COR-L47 (cell line): Measurements from ENCODE around the gene GRIK1.

Experiments used
- DNase-seq: peaks from one replicate; lab custom pipeline; 2025; lab: John Stamatoyannopoulos, UW

Gene GRIK1

DNA sequence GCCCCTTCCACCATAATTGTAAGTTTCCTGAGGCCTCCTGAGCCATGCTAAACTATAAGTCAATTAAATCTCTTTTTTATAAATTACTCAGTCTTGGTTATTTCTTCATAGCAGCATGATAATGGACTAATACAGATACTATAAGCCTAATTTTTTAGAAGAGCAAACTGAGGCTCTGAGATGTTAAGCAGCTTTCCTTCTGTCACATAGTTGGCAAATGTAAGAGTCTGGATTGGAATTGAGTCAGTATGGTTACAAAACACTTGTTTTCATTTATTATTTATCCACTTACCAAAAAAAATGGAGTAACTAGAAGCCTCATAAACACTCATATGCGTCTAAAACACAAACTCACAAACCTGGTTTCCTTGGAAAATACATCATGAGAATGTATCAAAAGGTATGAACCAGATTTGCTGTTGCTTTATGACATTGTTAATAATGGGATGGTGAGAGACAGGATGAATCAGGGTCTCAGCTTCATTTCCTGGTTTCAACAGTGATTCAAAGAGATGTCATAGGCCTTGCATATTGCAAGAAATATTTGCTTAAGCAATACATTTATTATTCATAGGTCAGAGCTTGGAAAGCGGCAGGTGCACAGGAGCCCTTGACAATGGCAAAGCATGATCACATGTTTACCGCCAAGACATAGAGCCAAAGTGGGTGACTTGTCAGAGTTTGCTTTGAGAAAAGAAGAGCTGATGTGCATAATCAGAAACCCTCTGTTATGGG is 221.5 kb downstream of the GRIK1 start:
- DNase-seq = peak; percentile 52

- DNase-seq = no peak
These were observed 222.1 kb downstream of the GRIK1 start for GRCh38 chr21:29717659-29718058.

DNA sequence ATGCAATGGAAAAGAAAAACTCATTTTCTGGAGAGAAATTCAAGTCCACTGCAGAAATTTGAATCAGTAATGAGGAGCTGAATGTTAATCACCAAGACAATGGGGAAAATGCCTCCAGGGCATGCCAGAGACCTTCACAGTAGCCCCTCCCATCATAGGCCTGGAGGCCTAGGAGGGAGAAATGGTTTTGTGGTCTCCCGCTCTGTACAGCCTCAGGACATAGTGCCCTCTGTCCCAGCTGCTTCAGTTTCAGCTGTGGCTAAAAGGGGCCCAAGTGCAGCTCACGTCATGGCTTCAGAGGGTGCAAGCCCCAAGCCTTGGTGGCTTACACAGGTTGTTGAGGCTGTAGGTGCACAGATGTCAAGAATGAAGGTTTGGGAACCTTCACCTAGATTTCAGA is 223.0 kb downstream of the GRIK1 start:
- DNase-seq = no peak

- no peak for DNase-seq
These were observed 224.7 kb downstream of the GRIK1 start for GRCh38 chr21:29715089-29715488.

GRCh38 chr21:29712818-29713217 is 227.0 kb downstream of the GRIK1 start:
- no peak for DNase-seq

GRCh38 chr21:29711236-29711635 is 228.6 kb downstream of the GRIK1 start:
- no peak for DNase-seq

- no peak for DNase-seq
These were observed 229.3 kb downstream of the GRIK1 start for GRCh38 chr21:29710498-29710897.

- DNase-seq = no peak
These were observed 231.4 kb downstream of the GRIK1 start for GRCh38 chr21:29708401-29708800.

DNA sequence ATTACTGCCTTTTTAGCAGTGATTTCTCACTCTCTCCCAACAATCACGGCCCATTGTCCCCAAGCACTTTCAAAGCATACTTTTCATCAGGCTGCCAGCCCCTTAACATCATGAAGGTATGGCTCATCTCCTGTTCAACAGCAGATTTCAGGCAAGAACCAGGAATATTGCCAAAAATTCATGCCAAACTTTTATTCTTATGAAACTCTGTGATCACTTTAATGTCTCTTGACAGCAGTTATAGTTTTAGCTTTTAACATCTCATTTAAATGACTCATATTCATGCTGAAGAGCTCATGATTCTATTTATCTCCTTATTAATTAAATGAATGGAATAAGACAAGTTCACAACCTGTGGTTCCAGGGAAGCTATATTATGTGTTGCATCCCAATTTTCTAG is 235.1 kb downstream of the GRIK1 start:
- no peak for DNase-seq

DNA sequence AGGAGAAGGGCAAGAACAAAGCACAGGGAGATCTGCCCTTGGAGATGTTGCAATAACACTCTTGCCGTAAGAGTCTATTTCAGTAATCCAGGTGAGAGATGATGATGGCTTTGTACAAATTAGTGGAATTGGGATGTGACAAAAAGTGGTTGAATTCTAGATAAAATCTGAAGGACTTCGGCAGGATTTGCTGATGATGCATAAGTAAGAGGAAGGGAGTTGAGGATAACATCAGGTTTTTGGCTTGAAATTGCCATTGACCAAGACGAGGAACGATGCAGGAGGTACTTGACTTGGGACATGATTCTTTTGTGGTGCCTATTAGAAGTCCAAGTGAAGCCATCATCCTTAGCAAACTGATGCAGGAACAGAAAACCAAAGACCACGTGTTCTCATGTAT is 238.1 kb downstream of the GRIK1 start:
- DNase-seq = no peak

- no peak for DNase-seq
These were observed 242.1 kb downstream of the GRIK1 start for GRCh38 chr21:29697555-29698193.

GRCh38 chr21:29696937-29697336 is 242.9 kb downstream of the GRIK1 start:
- DNase-seq = no peak

- no peak for DNase-seq
These were observed 247.9 kb downstream of the GRIK1 start for GRCh38 chr21:29691616-29692491.

DNA sequence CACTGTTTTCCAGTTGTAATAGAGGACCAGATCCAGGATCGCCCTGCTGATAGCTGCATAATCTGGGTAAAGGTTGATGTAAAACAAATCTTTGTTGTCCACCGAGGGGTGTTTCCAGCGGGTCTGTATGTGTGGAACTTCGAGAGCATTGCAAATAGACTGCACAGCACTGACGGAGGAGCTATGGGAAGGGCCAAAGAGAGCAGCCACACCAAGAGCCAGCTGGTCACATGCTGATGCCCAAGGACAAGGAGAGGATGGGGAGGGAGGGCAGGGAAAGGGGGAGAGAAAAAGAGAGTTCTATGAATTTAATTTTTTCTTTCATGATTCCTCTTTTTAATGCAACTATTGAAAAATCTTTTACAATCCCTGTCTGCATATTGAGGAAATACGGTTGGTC is 250.0 kb downstream of the GRIK1 start:
- DNase-seq = no peak

DNA sequence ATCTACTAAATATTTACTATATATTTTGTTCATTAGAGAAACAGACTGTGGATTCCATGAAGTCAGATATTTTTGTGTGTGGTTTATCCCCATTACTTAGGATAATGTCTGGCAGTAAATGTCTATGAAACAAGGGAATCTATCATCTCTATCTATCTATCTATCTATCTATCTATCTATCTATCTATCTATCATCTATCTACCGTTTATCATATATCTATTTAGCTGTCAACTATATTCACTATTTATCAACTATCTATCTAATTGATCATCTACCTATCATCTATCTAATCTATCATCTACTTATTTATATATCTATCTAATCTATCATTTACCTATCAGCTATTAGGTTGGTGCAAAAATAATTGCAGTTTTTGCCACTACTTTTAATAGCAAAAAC is 255.7 kb downstream of the GRIK1 start:
- DNase-seq = no peak

GRCh38 chr21:29682800-29683199 is 257.0 kb downstream of the GRIK1 start:
- DNase-seq = no peak

- no peak for DNase-seq
These were observed 259.5 kb downstream of the GRIK1 start for GRCh38 chr21:29680273-29680672.

- no peak for DNase-seq
These were observed 261.2 kb downstream of the GRIK1 start for GRCh38 chr21:29678626-29679025.

- DNase-seq = no peak
These were observed 262.5 kb downstream of the GRIK1 start for GRCh38 chr21:29677326-29677725.

DNA sequence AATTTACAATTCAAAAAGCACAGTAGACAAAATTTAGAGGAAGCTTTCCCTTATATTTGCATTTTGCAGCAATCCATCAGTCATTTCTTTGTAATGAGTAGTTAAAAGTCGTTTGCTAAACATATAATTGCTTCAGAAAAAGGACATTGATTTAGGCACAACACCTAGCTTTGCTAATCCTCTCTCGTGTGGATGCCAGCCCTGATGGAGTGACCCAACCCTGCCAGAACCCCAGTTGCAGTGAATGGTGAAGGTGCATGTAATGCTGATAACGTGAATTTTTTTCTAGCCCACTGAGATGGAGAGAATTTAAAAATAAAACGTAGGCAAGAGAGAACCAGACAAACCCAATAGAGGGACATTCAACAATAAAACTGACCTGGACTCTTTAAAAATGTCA is 263.4 kb downstream of the GRIK1 start:
- DNase-seq = no peak

DNA sequence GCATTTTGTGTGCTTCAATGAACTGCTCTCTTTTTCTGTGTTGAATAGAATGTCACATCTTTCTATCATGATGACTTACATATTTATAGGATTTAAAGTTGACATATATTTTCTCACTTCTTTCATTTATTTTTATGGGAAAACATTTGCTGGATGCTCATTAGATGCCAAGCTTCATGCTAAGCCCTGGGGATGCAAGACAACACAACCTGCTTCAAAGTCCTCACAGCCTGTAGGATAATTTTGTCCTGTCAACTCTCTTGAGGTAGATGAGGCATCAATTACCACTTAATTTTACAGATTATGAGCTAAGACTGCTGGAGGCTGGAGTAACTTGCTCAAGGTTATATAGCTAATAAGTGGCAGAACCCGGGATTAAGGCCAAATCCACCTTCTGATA is 264.3 kb downstream of the GRIK1 start:
- DNase-seq = no peak

DNA sequence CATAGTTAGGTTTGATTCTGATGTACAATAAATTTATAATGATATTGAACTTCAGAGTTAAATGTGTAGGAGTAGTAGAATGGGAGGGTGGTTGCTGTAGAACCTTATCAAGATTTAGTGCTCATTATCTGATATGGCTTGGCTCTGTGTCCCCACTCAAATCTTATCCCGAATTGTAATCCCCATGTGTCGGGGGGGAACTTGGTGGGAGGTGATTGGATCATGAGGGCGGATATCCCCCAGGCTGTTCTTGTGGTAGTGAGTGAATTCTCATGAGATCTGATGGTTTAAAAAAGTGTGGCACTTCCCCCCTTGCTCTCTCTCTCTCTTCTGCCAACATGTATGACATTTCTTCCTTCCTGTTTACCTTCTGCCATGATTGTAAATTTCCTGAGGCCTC is 265.5 kb downstream of the GRIK1 start:
- no peak for DNase-seq

DNA sequence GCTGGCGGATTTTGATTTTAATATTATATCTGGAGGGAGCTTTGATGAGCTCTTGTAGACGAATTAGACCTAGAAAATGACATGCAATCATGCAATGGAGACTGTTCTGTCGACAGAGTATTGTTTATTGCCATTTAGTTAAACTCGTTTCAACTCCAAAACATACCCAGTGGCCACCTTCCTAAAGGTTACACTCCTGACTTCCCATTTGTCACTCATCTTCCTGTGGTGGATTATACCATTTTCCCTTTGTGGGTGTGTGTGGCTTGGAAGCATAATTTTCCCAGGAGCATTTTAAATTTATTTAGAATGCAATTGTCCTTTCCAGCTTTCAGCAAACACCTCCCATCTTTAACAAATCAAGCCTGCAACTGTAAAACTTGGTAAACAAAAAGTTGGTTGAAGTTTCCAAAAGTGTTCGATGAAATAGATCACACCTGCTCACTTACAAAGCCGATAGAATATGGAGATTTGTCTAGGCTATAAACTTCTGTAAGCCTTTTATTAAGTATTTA is 266.6 kb downstream of the GRIK1 start:
- DNase-seq = no peak
